ENCODE data around the gene P2RY1. TPM values are rescaled to one million over a fixed set of nuclear protein-coding genes. Genes with fewer than 3 reads are reported as not detected.

The P2RY1 gene
- total and polyA plus RNA-seq, 10 donors: 0.39 to 12.8 (median 5.2) TPM

GRCh38 chr3:152793969-152794368 is 41.0 kb upstream of the P2RY1 start:
- Histone ChIP-seq H3K27ac (no peak overlapping the region), H3K9me3 (no peaks in the 10 kb centered on the region), H3K4me1 (no peaks in the 10 kb centered on the region), H3K4me3 (no peak overlapping the region), H3K36me3 (no peaks in the 10 kb centered on the region), H3K27me3 (replicated peaks in 1 of 7) (no peaks in the 10 kb centered on the region)
- 86 to 95% (median 91%) methylated on average over 2 of the region's 2 CpGs for WGBS, 5 donors
- no peak for DNase-seq
- intact Hi-C loops (cut with DNase I; ENCODE audit: low total_unique reads): no loop called here
- no peak for TF ChIP-seq CTCF (IDR thresholded peaks at IDR 0.05 in 8 of 11, conservative IDR thresholded peaks at IDR 0.05 in 3 of 11)
- no peak for TF ChIP-seq POLR2A (IDR thresholded peaks at IDR 0.05)
- TF ChIP-seq POLR2AphosphoS5 (IDR thresholded peaks at IDR 0.05): no peak

DNA sequence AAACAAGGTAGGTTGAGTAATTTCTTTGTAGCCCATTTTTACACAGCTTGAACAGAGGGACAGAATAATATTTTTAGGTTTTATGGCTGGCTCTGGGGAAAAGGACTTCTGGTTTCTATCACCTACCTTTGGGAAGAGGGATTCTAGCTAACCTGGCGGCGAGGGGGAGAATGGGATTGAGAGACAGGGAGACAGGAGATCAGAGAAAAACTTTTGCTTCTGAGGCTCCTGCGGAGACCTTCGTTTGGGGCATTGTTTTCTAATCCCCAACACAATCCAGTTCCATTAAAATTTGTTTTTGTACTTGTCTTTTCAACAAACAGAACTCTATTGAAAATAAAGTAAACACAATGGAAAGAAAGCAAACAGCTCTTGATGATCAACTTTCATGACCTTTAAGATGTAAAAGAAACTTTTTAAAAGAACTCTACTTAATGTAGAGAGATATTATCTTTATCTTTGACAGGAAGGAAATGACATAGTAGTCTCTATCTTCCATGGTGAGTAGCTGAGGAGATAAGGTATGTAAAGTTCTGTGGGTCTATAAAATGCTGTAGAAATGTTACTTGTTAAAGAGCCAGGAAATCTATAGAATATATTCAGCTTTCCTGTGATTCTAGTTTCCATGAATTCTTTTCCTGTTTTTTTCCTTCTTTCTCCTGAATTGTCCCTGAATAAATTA is 37.0 kb upstream of the P2RY1 start:
- TF ChIP-seq POLR2AphosphoS5 (IDR thresholded peaks at IDR 0.05) (no peak), POLR2A (IDR thresholded peaks at IDR 0.05) (no peak), CTCF (IDR thresholded peaks at IDR 0.05 in 8 of 11, conservative IDR thresholded peaks at IDR 0.05 in 3 of 11) (no peak)
- H3K27ac ChIP-seq: no peak overlapping the region
- WGBS, 5 donors: 53 to 80% (median 70%) methylated on average over 4 of the region's 4 CpGs
- no peaks in the 10 kb centered on the region for H3K4me1 ChIP-seq
- no peaks in the 10 kb centered on the region for H3K27me3 ChIP-seq (replicated peaks in 1 of 7)
- no peaks in the 10 kb centered on the region for H3K9me3 ChIP-seq
- no peaks in the 10 kb centered on the region for H3K36me3 ChIP-seq
- intact Hi-C loops (cut with DNase I; ENCODE audit: low total_unique reads): no loop called here
- H3K4me3 ChIP-seq: no peak overlapping the region
- DNase-seq: no peak

DNA sequence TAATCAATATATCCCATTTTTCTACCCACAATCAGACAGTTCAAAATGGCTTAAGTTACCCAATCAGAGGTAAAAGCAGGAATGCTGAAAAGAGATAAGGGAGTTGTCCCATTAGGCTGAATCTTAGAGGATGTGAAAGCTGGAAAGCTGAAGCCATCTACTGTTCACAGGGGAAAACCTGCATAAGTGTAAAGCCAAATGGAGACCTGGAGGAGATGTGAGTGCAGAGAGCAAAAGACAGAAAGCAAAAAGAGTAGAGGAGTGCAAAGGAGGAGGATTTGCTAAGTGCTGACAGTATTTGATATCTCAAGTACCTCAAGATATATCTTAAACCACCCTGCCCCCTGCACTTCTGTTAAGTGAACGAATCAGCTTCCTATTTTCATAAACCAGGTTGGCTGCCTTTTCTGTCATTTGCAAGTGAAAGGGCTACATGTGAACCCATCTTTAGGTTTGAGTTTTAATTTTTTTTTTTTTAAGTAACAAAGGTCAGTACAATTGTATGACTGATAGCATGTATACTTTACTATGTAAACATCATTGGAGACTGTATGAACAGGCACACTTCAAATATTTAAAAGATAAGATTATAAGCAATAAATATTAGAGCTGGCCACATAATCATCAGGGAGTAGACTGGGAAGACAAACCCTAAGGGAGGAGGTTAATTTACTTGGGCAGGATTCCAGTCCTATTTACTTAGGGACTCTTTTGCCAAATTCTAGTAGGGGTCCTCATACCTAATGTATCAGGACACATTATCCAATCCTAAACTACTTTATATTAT is 22.8 kb upstream of the P2RY1 start:
- 27 to 75% (median 43%) methylated on average over 1 of the region's 1 CpG for WGBS, 5 donors
- intact Hi-C loops (cut with DNase I; ENCODE audit: low total_unique reads): no loop called here

More for the DNA sequence above, 22.8 kb upstream of the P2RY1 start:
- Histone ChIP-seq H3K9me3 (no peaks in the 10 kb centered on the region), H3K27ac (no peak overlapping the region), H3K4me1 (no peaks in the 10 kb centered on the region), H3K36me3 (no peaks in the 10 kb centered on the region), H3K4me3 (no peak overlapping the region), H3K27me3 (replicated peaks in 1 of 7) (no peaks in the 10 kb centered on the region)
- TF ChIP-seq POLR2A (IDR thresholded peaks at IDR 0.05) (no peak), POLR2AphosphoS5 (IDR thresholded peaks at IDR 0.05) (no peak), CTCF (IDR thresholded peaks at IDR 0.05 in 8 of 11, conservative IDR thresholded peaks at IDR 0.05 in 3 of 11) (no peak)
- no peak for DNase-seq

Measured in spleen (tissue), 11 donors.